Measurements from ENCODE around the gene CEP104.

Gene CEP104

GRCh38 chr1:3774276-3774945, 82.6 kb downstream of the CEP104 start:
- DNase-seq: no peak
- in situ Hi-C loops (cut with MboI; ENCODE audit: low pct_unique_long_range_greater_than_20kb, low sequenced_read_pairs): no loop called here

GRCh38 chr1:3773572-3774275, 83.3 kb downstream of the CEP104 start:
- in situ Hi-C loops (cut with MboI; ENCODE audit: low pct_unique_long_range_greater_than_20kb, low sequenced_read_pairs): no loop called here
- no peak for DNase-seq

DNA sequence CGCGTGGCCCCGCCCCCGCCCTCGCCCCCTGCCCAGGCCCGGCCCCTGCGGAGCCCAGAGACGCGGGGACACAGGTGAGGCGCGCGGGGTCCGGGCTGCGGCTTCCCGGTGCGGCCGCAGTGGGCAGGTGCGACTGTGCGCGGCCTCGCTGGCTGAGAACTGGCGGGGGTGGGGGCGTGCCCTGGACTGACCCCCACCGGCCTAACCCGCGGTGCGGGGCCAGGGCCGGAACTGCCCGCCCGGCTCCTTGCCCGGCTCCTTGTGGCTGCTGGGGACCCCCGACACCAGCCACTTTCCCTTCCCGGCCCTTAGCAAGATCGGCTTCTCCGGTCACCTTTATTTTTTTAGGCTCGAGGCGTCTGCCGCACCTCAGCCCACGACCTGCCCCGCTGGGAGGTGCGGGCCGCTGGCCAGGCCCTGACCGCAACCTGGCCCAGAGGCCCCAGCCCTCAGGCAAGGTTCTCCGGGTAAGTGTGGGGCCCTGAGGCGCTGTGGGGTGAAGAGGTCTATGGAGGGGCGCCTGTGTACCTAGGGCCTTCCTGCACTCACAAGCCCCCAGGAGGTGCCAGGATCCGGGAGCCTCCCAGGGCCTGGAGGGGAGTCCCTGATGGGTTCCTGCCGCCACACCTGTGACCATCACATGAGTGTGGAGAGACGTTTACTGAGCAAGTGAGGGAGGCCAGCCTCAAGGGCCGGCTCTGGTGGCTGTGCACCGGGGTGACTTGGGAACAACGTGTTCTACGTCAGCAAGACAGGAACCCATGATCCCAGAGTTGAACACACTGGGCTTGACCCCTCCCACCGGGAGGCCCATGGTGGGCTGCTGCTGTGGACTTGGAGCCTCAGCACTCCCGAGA, 84.1 kb downstream of the CEP104 start, which contains the start of gene SMIM1:
TSS of gene SMIM1 (plus strand) at position 35 of the 857 bp plus-strand sequence. CDS start 2,625 bp downstream, outside the sequence.
- in situ Hi-C loops (cut with MboI; ENCODE audit: low pct_unique_long_range_greater_than_20kb, low sequenced_read_pairs): no loop called here
- DNase-seq: no peak

- in situ Hi-C loops (cut with MboI; ENCODE audit: low pct_unique_long_range_greater_than_20kb, low sequenced_read_pairs): no loop called here
Measured at GRCh38 chr1:3772027-3772714, 84.8 kb downstream of the CEP104 start.

GRCh38 chr1:3771108-3772026, 85.6 kb downstream of the CEP104 start:
- in situ Hi-C loops (cut with MboI; ENCODE audit: low pct_unique_long_range_greater_than_20kb, low sequenced_read_pairs): no loop called here
- no peak for DNase-seq

More at GRCh38 chr1:3772027-3772714, 84.8 kb downstream of the CEP104 start:
- DNase-seq: peak; percentile 51

DNA sequence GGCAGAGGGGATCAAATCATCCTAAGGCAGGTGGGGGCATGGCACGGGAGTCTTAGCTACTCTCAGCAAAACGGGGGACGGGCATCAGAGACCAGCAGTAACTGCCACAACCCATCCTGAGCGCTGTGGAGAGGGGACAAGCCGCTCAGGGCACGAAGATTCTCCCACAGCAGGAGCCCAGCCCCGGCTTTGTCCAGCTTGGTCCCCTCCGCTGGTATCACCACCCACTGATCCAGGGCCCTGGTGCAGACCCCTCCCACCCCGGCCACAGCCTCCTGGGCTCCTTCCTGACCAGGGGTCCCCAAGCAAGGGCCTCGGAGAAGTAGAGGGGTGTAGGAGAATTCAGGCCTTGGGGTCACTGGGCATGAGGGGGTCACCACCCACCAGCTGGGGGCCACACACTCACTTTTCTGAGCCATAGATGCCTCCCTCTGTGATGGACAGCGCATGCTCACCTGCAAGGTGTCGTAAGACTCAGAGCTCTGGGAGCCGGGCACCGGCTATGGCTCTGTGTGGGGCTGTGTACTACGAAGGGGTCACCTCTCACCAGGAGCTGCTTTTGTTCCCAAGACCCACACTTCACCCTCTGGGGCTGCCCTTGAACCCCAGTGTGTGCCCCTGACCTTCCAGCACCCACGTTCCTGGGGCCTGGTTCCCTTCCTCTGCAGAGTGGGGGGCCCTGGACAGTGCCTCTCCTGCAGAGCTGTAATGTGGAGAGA, 86.8 kb downstream of the CEP104 start:
- in situ Hi-C loops (cut with MboI; ENCODE audit: low pct_unique_long_range_greater_than_20kb, low sequenced_read_pairs): no loop called here
- DNase-seq: no peak

DNA sequence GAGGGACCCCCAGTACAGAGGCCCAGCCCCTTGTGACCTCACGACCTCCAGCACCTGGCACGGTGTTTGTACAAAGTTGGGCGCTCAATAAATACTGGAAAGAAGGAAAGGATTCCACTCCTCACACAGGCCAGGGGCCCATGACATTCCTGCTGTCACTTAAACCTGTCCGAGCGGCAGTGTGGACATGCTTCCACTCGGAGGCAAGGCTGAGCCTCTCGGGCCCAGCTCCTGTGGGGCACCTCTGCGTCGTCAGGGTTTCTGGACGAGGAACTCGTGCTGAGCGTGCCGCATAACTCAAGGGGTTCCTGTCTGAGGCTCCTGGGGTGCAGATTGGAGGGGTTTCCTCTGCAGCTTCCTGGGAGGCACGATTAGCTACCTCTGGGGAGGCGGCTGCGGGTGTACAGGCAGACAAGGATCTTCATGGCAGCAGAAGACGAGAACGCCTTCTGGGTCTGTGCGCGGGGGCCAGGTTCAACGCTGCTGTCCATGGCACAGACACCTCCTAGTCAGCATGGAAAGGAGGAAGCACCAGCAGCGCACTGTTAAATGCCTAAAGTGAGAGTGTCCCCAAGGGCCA, 88.1 kb downstream of the CEP104 start:
- in situ Hi-C loops (cut with MboI; ENCODE audit: low pct_unique_long_range_greater_than_20kb, low sequenced_read_pairs): no loop called here
- no peak for DNase-seq

DNA sequence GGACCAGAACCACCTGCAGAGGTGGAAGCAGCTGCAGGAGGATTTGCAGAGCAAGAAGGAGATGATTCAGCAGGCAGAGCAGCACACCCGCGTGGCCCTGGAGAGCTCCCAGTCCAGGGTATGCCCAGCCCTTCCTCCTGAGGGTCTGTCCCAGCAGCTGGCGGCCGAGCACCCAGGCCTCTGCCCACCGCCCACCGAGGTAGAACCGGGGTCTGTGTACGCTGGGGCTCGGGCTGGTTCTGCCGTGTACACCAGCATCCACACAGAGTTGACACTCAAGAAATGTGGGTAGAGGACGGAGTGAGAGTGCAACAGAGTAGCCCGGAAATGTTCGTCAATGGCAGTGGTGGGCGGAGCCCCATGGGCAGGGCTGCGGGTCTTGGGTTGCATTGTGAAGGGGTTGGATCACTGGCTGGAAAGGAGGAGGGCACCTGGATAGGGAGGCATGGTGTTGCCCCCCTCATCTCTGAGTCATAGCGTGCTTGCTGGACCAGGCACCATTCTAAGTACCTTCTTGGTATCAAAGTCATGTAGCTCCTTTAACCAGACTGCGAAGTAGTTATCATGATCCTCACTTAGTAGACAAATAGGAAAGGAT, 89.6 kb downstream of the CEP104 start:
- in situ Hi-C loops (cut with MboI; ENCODE audit: low pct_unique_long_range_greater_than_20kb, low sequenced_read_pairs): no loop called here
- DNase-seq: no peak

GRCh38 chr1:3763351-3764125, 93.5 kb downstream of the CEP104 start:
- no peak for DNase-seq
- in situ Hi-C loops (cut with MboI; ENCODE audit: low pct_unique_long_range_greater_than_20kb, low sequenced_read_pairs): no loop called here

GRCh38 chr1:3762873-3763228, 94.2 kb downstream of the CEP104 start:
- DNase-seq: no peak
- in situ Hi-C loops (cut with MboI; ENCODE audit: low pct_unique_long_range_greater_than_20kb, low sequenced_read_pairs): no loop called here

- in situ Hi-C loops (cut with MboI; ENCODE audit: low pct_unique_long_range_greater_than_20kb, low sequenced_read_pairs): no loop called here
- DNase-seq: no peak
Measured at GRCh38 chr1:3762151-3762872, 94.7 kb downstream of the CEP104 start.

All from KBM-7 (cell line).